ENCODE results near the gene MLLT1.

Gene MLLT1

DNA sequence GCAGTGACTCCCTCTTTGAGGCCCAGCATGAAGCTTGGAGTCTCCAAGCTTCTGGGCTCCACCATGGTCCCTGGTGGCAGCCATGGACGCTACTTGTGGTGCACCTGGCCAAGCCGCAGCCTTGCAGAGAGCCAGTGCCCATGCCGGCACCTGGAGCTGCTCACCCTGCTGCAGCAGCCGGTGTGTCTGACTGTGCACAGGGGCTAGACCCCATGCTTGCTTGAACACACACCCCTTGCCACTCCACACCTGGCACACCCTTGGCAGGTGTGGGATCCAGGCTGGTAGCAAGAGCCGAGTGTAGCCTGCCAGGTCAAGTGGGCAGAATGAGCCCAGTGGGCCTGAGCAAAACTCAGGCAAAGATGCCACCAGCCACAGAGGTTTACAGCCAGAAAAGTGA lies 18.6 kb upstream of the MLLT1 start:
- Histone ChIP-seq H2AFZ (ENCODE audit: low read depth, low read length, severe bottlenecking) (no peak overlapping the region), H3K4me3 (ENCODE audit: insufficient read depth, low read length, poor library complexity, severe bottlenecking) (no peak overlapping the region), H3K27me3 (ENCODE audit: low read length) (no peaks in the 10 kb centered on the region), H4K20me1 (ENCODE audit: low read depth, low read length) (no peaks in the 10 kb centered on the region), H3K36me3 (ENCODE audit: low read length) (no peaks in the 10 kb centered on the region), H3K79me2 (ENCODE audit: insufficient read depth, low read length) (no peaks in the 10 kb centered on the region), H3K9me3 (ENCODE audit: insufficient read depth, low read length) (peaks cover 5% of the 10 kb centered on the region; the same call in 1 of the 2 replicates), H3K27ac (ENCODE audit: low read depth, low read length) (no peak overlapping the region), H3K4me2 (ENCODE audit: low read depth, low read length, poor library complexity, severe bottlenecking) (no peak overlapping the region), H3F3A (ENCODE audit: insufficient read depth) (no peaks in the 10 kb centered on the region), H3K9me2 (replicated peaks; ENCODE audit: insufficient read depth, low read length) (no peaks in the 10 kb centered on the region), H3K9ac (ENCODE audit: low read length) (no peak overlapping the region)
- TF ChIP-seq, protein P1, sequence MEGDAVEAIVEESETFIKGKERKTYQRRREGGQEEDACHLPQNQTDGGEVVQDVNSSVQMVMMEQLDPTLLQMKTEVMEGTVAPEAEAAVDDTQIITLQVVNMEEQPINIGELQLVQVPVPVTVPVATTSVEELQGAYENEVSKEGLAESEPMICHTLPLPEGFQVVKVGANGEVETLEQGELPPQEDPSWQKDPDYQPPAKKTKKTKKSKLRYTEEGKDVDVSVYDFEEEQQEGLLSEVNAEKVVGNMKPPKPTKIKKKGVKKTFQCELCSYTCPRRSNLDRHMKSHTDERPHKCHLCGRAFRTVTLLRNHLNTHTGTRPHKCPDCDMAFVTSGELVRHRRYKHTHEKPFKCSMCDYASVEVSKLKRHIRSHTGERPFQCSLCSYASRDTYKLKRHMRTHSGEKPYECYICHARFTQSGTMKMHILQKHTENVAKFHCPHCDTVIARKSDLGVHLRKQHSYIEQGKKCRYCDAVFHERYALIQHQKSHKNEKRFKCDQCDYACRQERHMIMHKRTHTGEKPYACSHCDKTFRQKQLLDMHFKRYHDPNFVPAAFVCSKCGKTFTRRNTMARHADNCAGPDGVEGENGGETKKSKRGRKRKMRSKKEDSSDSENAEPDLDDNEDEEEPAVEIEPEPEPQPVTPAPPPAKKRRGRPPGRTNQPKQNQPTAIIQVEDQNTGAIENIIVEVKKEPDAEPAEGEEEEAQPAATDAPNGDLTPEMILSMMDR (IDR thresholded peaks at IDR 0.05; ENCODE audit: insufficient read depth, low read length, poor library complexity, severe bottlenecking), result no peak
- TF ChIP-seq EZH2phosphoT487 (conservative IDR thresholded peaks at IDR 0.05; ENCODE audit: low read length), result no peak

DNA sequence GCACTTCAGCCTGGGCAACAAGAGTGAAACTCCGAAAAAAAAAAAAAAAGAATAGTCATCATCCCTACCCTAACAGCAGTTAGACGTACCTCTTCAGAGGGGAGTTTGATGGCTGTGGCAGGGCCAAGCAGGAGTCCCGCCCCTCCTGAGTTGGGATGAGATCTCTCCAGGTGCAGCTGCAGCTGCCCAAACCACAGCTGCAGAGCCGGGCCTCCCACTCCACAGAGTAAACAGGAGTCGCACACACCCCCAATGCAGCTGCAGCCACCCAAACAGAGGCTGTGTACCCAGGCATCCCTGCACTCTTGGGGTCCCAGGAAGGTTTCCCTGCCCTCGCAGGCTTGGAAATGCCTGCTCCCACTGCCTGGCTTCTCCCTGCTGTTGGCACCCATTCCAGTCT lies 17.4 kb upstream of the MLLT1 start:
- Histone ChIP-seq H3K27ac (ENCODE audit: low read depth, low read length) (no peak overlapping the region), H3K4me2 (ENCODE audit: low read depth, low read length, poor library complexity, severe bottlenecking) (no peak overlapping the region), H4K20me1 (ENCODE audit: low read depth, low read length) (no peaks in the 10 kb centered on the region), H3K27me3 (ENCODE audit: low read length) (no peaks in the 10 kb centered on the region), H3K4me3 (ENCODE audit: insufficient read depth, low read length, poor library complexity, severe bottlenecking) (no peak overlapping the region), H3K36me3 (ENCODE audit: low read length) (no peaks in the 10 kb centered on the region), H2AFZ (ENCODE audit: low read depth, low read length, severe bottlenecking) (no peak overlapping the region), H3K79me2 (ENCODE audit: insufficient read depth, low read length) (no peaks in the 10 kb centered on the region), H3K9ac (ENCODE audit: low read length) (no peak overlapping the region), H3F3A (ENCODE audit: insufficient read depth) (no peaks in the 10 kb centered on the region), H3K9me2 (replicated peaks; ENCODE audit: insufficient read depth, low read length) (no peaks in the 10 kb centered on the region), H3K9me3 (ENCODE audit: insufficient read depth, low read length) (peaks cover 11% of the 10 kb centered on the region; the same call in 1 of the 2 replicates)
- TF ChIP-seq, protein P1 (IDR thresholded peaks at IDR 0.05; ENCODE audit: insufficient read depth, low read length, poor library complexity, severe bottlenecking), result no peak
- no peak for TF ChIP-seq EZH2phosphoT487 (conservative IDR thresholded peaks at IDR 0.05; ENCODE audit: low read length)

DNA sequence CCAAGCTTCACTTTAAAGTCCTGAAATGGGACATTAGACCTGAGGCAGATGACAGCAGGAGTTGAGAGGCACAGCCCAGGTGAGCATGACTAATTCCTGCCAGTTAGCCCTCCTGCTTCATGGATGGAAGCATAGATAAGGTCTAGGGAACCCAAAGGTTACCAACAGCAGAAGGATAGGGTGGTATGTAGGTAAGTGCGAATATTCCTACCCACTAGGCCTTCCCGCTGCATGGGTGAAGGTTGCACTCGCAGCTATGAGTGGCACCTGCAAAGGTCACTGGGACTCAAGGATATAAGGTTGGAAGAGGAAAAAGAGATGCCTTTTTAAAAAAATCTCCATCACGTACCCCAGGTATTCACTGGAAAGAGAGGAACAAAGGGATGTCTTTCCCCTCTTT lies 12.2 kb upstream of the MLLT1 start:
- no peak overlapping the region for H3K4me2 ChIP-seq (ENCODE audit: low read depth, low read length, poor library complexity, severe bottlenecking)
- H3K9me2 ChIP-seq (replicated peaks; ENCODE audit: insufficient read depth, low read length), result no peaks in the 10 kb centered on the region
- H3K9me3 ChIP-seq (ENCODE audit: insufficient read depth, low read length), result peaks cover 35% of the 10 kb centered on the region; the same call in 1 of the 2 replicates
- H3K27me3 ChIP-seq (ENCODE audit: low read length), result no peaks in the 10 kb centered on the region
- H3K79me2 ChIP-seq (ENCODE audit: insufficient read depth, low read length), result no peaks in the 10 kb centered on the region
- no peak overlapping the region for H3K27ac ChIP-seq (ENCODE audit: low read depth, low read length)
- H3K36me3 ChIP-seq (ENCODE audit: low read length), result no peaks in the 10 kb centered on the region
- no peak for TF ChIP-seq EZH2phosphoT487 (conservative IDR thresholded peaks at IDR 0.05; ENCODE audit: low read length)
- TF ChIP-seq, protein P1 (IDR thresholded peaks at IDR 0.05; ENCODE audit: insufficient read depth, low read length, poor library complexity, severe bottlenecking), result no peak
- no peak overlapping the region for H2AFZ ChIP-seq (ENCODE audit: low read depth, low read length, severe bottlenecking)
- no peaks in the 10 kb centered on the region for H4K20me1 ChIP-seq (ENCODE audit: low read depth, low read length)
- H3F3A ChIP-seq (ENCODE audit: insufficient read depth), result no peaks in the 10 kb centered on the region
- H3K4me3 ChIP-seq (ENCODE audit: insufficient read depth, low read length, poor library complexity, severe bottlenecking), result no peak overlapping the region
- no peak overlapping the region for H3K9ac ChIP-seq (ENCODE audit: low read length)
